Osteocyte (in vitro differentiated cells): ENCODE measurements around the gene MEP1B. TPM values are rescaled to one million over a fixed set of nuclear protein-coding genes. Genes with fewer than 3 reads are reported as not detected.
"Not testable (repeated sequence)": the region's sequence is repeated elsewhere in the genome, so short reads cannot be mapped to it uniquely, and the experiment has no call there.

Source experiments
- DNase-seq: peaks from one replicate; pipeline ENCODE4 v3.0.0; 2021; ENCODE audit warnings: mixed read lengths; ENCODE audit not compliant: unreplicated experiment; ENCODE audit errors: extremely low spot score
- H3K27ac Mint-ChIP-seq: one replicate; pipeline ENCODE4 v1.8.0; 2021; ENCODE audit warnings: mild to moderate bottlenecking, mixed read lengths; ENCODE audit not compliant: unreplicated experiment
- H3K27me3 Mint-ChIP-seq: one replicate; pipeline ENCODE4 v1.8.0; 2021; ENCODE audit warnings: mixed read lengths; ENCODE audit not compliant: unreplicated experiment
- H3K36me3 Mint-ChIP-seq: one replicate; pipeline ENCODE4 v1.8.0; 2021; ENCODE audit warnings: mixed read lengths; ENCODE audit not compliant: unreplicated experiment
- H3K4me1 Mint-ChIP-seq: one replicate; pipeline ENCODE4 v1.8.0; 2021; ENCODE audit warnings: mixed read lengths; ENCODE audit not compliant: unreplicated experiment
- H3K4me3 Mint-ChIP-seq: one replicate; pipeline ENCODE4 v1.8.0; 2021; ENCODE audit warnings: mild to moderate bottlenecking, moderate library complexity, mixed read lengths; ENCODE audit not compliant: unreplicated experiment
- H3K9me3 Mint-ChIP-seq: one replicate; pipeline ENCODE4 v1.8.0; 2021; ENCODE audit warnings: mixed read lengths; ENCODE audit not compliant: unreplicated experiment
- total RNA-seq: library from RNA; stranded (reverse); gene quantifications from 2 replicates; pipeline ENCODE4 v1.2.1, GENCODE V29; 2021
- TF ChIP-seq, protein P1 (sequence below): fragments of 200-600 bp; sonication (generic); IDR thresholded peaks from 2 replicates; pipeline ENCODE4 v1.5.0; 2021; ENCODE audit warnings: antibody characterized with exemption, mild to moderate bottlenecking, moderate library complexity

The MEP1B gene
- total RNA-seq, 1 donor from 2014 or later, result not detected

- peaks cover 3% of the 10 kb centered on the region for H3K27me3 Mint-ChIP-seq
- no peaks in the 10 kb centered on the region for H3K36me3 Mint-ChIP-seq
- no peak overlapping the region for H3K27ac Mint-ChIP-seq
- no peak for DNase-seq
- TF ChIP-seq, protein P1, sequence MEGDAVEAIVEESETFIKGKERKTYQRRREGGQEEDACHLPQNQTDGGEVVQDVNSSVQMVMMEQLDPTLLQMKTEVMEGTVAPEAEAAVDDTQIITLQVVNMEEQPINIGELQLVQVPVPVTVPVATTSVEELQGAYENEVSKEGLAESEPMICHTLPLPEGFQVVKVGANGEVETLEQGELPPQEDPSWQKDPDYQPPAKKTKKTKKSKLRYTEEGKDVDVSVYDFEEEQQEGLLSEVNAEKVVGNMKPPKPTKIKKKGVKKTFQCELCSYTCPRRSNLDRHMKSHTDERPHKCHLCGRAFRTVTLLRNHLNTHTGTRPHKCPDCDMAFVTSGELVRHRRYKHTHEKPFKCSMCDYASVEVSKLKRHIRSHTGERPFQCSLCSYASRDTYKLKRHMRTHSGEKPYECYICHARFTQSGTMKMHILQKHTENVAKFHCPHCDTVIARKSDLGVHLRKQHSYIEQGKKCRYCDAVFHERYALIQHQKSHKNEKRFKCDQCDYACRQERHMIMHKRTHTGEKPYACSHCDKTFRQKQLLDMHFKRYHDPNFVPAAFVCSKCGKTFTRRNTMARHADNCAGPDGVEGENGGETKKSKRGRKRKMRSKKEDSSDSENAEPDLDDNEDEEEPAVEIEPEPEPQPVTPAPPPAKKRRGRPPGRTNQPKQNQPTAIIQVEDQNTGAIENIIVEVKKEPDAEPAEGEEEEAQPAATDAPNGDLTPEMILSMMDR, result no peak
- H3K4me3 Mint-ChIP-seq, result no peak overlapping the region
- no peaks in the 10 kb centered on the region for H3K4me1 Mint-ChIP-seq
- no peaks in the 10 kb centered on the region for H3K9me3 Mint-ChIP-seq
Measured at GRCh38 chr18:32174719-32175118, 15.1 kb upstream of the MEP1B start.

- no peak overlapping the region for H3K4me3 Mint-ChIP-seq
- TF ChIP-seq, protein P1, result no peak
- peaks cover 3% of the 10 kb centered on the region for H3K27me3 Mint-ChIP-seq
- no peak for DNase-seq
- H3K27ac Mint-ChIP-seq, result no peak overlapping the region
- H3K9me3 Mint-ChIP-seq, result no peaks in the 10 kb centered on the region
- no peaks in the 10 kb centered on the region for H3K4me1 Mint-ChIP-seq
- H3K36me3 Mint-ChIP-seq, result no peaks in the 10 kb centered on the region
Measured at GRCh38 chr18:32175265-32175664, 14.6 kb upstream of the MEP1B start.

GRCh38 chr18:32176745-32177144 lies 13.1 kb upstream of the MEP1B start:
- H3K4me1 Mint-ChIP-seq, H3K4me3 Mint-ChIP-seq, H3K27me3 Mint-ChIP-seq, DNase-seq, H3K27ac Mint-ChIP-seq, H3K9me3 Mint-ChIP-seq, H3K36me3 Mint-ChIP-seq: not testable (repeated sequence)

- Mint-ChIP-seq H3K4me1 (no peaks in the 10 kb centered on the region), H3K27ac (no peak overlapping the region), H3K4me3 (no peak overlapping the region), H3K9me3 (no peaks in the 10 kb centered on the region), H3K36me3 (no peaks in the 10 kb centered on the region), H3K27me3 (no peaks in the 10 kb centered on the region)
- no peak for DNase-seq
- TF ChIP-seq, protein P1, result no peak
Measured at GRCh38 chr18:32177530-32177929, 12.3 kb upstream of the MEP1B start.

DNA sequence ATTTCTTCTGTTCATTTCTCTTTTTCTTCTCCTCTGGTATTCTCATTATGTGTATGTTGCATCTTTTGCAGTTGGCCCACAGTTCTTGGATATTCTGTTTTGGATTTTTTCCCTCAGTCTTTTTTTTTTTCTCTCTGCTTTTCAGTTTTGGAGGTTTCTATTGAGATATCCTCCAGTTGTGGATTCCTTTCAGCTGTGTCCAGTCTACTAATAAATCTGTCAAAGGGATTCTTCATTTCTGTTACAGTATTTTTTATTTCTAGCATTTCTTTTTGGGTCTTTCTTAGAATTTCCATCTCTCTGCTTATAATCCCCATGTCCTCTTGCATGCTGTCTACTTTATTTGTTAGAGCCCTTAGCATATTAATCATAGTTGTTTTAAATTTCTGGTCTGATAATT lies 6.3 kb upstream of the MEP1B start:
- Mint-ChIP-seq H3K27ac (no peak overlapping the region), H3K36me3 (no peaks in the 10 kb centered on the region), H3K9me3 (peaks cover 16% of the 10 kb centered on the region), H3K27me3 (no peaks in the 10 kb centered on the region), H3K4me1 (no peaks in the 10 kb centered on the region), H3K4me3 (no peak overlapping the region)
- TF ChIP-seq, protein P1, result no peak
- no peak for DNase-seq

GRCh38 chr18:32190209-32190608 lies 370 bp downstream of the MEP1B start:
- no peaks in the 10 kb centered on the region for H3K36me3 Mint-ChIP-seq
- TF ChIP-seq, protein P1, result no peak
- H3K9me3 Mint-ChIP-seq, result no peaks in the 10 kb centered on the region
- H3K27ac Mint-ChIP-seq, result no peak overlapping the region
- no peak overlapping the region for H3K4me3 Mint-ChIP-seq
- no peaks in the 10 kb centered on the region for H3K4me1 Mint-ChIP-seq
- H3K27me3 Mint-ChIP-seq, result peaks cover 3% of the 10 kb centered on the region
- no peak for DNase-seq
